HG02571 (cell line): Measurements from ENCODE around the gene BMPR2.
"Not testable (repeated sequence)": the region's sequence is repeated elsewhere in the genome, so short reads cannot be mapped to it uniquely, and the experiment has no call there.

Source experiments
- ATAC-seq: cut with Tn5 transposase; IDR thresholded peaks from one replicate; pipeline ENCODE4 v1.9.1; 2021; ENCODE audit warnings: mild to moderate bottlenecking, moderate library complexity; ENCODE audit not compliant: unreplicated experiment

The BMPR2 gene

GRCh38 chr2:202444000-202444399 is 67.9 kb downstream of the BMPR2 start:
- no peak for ATAC-seq

- ATAC-seq = no peak
Observed at GRCh38 chr2:202449344-202449743, 73.2 kb downstream of the BMPR2 start.

DNA sequence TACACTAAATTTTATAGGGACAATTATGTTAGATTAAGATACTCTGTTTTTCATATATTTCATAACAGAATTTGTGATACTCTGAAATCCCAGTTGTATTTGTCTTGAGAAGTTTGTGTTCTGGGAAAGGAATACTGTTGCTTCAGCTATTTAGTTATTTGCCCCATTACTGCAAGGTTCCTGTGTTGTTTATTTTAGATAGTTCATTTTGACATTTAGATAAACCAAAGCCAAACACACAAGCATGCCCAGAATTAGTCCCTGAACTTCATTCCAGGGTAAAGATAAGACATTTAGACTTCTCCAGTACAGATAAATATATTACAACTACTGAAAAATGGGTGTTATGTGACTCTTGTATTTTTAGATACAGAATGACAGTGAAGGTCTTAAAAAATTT is 74.7 kb downstream of the BMPR2 start:
- no peak for ATAC-seq

GRCh38 chr2:202452744-202453143 is 76.6 kb downstream of the BMPR2 start:
- no peak for ATAC-seq

- no peak for ATAC-seq
Observed at GRCh38 chr2:202454536-202454935, 78.4 kb downstream of the BMPR2 start.

- no peak for ATAC-seq
Observed at GRCh38 chr2:202455114-202455513, 79.0 kb downstream of the BMPR2 start.

GRCh38 chr2:202460119-202460518 is 84.0 kb downstream of the BMPR2 start:
- ATAC-seq = no peak

DNA sequence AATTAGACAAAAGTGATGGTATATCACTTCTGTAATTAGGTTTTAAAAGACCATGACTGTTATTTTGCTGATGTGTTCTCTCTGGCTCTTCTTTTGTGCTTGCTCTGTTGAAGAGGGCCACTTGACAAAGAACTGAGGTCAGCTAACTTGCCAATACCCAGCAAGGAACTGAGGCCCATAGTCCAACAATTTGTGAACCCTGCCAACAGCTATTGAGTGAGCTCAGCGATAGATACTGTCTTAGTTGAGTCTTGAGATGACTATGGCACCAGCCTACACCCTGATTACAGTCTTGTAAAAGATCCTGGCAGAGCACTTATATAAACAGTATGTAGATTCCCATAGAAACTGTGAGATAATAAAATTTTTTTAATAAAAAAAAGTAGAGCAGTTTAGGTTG is 103.0 kb downstream of the BMPR2 start:
- ATAC-seq = no peak

DNA sequence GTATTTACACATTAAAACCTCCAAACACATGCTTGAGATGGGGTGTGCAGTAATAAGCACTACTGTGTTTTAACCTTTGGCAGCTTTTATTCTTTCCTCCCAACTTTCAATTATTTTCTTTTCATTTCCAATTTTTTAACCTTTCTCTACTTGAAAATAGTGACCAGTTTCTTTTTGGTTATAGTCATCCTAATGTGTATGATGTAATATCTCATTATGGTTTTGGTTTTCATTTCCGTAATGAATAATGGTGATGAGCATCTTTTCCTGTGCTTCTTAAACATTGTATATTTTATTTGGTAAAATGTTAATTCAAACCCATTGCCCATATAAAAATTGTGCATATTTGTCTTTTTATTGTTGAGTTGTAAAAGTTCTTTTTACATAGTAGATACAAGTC is 103.5 kb downstream of the BMPR2 start:
- ATAC-seq = no peak

- no peak for ATAC-seq
Observed at GRCh38 chr2:202486351-202486750, 110.2 kb downstream of the BMPR2 start.

DNA sequence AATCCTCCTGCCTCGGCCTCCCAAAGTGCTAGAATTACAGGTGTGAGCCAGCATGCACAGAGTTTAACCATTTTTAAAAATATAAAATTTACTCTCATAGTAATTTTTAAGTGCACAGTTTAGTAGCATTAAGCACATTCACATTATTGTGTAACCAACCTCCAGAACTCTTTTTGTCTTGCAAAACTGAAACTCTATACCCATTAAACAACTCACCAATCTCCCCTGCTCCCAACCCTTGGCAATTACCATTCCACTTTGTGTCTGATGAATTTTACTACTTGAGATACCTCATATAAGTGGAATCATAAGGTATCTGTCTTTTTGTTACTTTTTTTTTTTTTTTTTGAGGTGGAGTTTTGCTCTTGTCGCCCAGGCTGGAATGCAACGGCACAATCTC is 112.5 kb downstream of the BMPR2 start:
- no peak for ATAC-seq

DNA sequence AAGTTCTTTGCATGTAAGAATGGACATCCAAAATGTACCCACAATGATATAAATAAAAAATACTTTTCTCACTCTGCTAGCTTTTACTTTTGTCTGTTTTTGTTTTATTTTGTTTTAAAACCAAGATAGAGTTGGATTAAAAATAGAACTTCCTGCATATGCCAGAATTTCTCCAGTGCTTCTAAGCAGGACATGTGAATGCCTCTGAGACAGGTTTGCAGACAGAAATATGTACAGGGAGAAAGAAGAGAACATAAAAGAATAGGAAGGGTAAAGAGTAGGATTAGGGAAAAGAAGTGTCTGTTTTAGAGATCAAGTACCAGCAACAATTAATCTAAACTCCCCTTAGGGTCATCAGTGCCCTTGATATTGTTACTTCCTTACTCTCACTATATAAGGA is 114.4 kb downstream of the BMPR2 start:
- no peak for ATAC-seq

DNA sequence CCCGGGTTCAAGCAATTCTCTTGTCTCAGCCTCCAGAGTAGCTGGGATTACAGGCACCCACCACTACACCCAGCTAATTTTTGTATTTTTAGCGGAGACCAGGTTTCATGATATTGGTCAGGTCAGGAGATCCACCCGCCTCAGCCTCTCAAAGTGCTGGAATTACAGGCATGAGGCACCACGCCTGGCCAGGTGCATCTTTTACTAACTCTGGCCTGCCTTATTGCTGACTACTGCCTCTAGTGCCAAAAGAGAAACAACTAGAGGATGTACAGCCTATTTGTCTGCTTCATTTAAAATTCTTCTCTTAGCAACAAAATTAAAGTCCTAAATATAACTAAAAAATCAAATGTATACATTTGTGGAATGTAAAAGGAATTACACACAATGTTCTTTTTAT is 115.4 kb downstream of the BMPR2 start:
- no peak for ATAC-seq

DNA sequence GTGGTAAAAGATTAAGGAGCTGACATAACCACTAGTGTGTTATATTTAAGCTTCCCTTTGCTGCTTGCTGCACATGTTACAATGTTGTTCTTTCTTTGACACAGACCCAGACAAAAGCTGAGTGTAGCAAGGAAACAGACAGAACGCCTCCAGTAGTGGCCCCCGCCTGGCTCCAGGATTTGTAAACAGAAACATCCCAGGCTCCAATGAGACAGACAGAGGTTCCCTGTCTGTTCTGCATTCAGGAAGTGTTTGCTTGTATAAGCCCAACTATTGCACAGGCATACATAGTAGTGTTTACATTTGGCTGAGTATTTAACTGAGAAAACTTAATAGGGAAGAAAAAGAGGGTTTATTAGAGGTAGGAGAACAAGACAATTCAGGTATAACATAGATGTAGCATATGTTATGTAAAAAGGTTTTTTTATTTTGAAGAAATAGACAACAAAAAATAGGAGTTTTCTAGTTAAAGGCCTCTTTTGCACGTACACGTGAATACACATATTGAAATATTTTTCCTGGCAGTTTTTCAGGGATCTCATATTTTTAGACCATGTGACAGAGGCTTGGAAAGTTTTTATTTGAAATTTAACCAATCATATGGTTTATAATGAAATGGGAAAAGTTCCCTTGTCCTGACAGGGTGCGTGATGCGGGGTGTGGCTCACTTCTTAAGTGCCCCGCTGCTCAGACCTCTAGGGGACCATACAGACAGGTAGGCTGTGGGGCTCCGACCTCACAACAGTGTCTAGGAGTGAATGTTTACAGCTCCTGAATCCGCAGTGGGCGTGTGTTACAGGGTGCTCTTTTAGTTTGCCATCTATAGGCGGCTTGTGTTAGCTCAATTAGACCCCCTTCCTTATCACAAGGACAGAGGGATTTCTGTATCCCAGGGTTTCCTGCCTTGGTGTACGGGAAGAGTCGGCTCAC is 118.4 kb downstream of the BMPR2 start:
- no peak for ATAC-seq

DNA sequence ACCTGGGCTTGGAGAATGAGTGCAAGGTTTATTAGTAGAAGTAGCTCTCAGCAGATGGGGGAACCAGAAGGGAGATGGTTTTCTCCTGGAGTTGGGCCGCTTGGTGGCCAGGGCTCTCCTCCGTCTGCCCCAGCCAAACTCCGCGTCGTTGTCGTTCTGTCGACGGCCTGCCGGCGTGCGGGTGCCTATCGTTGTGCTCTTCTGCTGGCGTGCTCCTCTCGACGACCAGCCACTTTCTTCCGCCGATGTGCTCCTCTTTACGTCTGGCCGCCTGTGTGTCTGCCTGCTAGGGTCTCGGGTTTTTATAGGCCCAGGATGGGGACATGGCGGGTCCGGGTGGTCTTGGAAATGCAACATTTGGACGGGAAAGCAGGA is 119.1 kb downstream of the BMPR2 start:
- ATAC-seq = no peak

DNA sequence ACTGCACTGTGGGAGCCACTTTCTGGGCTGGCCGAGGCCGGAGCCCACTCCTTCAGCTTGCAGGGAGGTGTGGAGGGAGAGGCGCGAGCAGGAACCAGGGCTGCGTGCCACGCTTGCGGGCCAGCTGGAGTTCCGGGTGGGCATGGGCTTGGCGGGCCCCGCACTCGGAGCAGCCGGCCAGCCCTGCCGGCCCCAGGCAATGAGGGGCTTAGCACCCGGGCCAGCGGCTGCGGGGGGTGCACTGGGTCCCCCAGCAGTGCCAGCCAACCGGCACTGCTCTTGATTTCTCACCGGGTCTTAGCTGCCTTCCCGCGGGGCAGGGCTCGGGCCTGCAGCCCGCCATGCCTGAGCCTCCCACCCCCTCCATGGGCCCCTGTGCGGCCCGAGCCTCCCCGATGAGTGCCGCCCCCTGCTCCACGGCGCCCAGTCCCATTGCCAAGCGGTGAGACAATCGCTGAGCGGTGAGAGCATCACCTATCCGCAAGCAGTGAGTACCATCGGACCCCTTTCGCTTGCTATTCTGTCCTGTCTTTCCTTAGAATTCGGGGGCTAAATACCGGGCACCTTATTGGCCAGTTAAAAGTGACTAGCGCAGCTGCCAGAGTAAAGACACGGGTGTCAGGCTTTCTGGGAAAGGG is 120.8 kb downstream of the BMPR2 start:
- ATAC-seq = not testable (repeated sequence)

DNA sequence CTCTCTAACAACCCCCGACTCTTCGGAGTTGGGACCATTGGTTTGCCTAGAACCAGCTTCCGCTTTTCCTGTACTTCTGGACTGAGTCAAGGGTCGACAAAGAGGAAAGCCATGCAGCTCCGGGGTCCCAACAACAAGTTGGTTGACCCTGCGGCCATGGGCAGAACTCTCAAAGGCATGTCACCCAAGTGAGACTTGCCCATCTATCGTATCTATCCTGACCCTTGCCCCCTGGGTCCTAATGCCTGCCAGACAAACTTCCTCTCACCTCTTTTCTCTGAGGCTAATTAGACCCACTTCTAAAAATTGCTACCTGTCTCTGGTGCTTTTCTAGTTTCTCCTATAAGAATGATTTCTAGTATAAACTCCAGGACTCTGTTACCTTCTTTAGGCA is 121.3 kb downstream of the BMPR2 start:
- ATAC-seq = not testable (repeated sequence)

DNA sequence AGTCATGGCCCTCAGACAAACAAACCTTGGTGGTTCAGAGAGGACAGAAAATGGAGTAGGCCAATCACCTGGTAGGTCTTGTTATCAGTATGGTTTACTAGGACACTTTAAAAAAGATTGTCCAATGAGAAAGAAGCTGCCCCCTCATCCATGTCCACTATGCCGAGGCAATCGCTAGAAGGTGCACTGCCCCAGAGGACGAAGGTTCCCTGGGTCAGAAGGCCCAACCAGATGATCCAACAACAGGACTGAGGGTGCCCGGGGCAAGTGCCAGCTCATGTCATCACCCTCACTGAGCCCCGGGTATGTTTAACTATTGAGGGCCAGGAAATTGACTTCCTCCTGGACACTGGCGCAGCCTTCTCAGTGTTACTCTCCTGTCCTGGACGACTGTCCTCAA is 123.7 kb downstream of the BMPR2 start:
- ATAC-seq = not testable (repeated sequence)

GRCh38 chr2:202503276-202503675 is 127.1 kb downstream of the BMPR2 start:
- ATAC-seq = not testable (repeated sequence)

- ATAC-seq = no peak
Observed at GRCh38 chr2:202508686-202509085, 132.6 kb downstream of the BMPR2 start.

DNA sequence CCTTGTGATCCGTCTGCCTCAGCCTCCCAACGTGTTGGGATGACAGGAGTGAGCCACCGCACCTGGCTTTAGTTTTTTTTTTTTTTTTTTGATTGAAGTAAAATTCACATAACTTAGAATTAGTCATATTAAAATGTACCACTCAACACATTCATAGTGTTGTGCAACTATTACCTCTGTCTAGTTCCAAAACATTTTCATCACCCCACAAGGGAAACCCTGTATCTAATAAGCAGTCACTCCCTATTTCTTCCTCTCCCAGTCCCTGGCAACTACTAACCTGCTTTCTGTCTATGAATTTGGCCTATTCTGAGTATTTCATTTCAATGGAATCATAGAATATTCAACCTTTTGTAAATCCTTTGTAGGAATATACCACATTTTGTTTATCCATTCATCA is 134.8 kb downstream of the BMPR2 start:
- ATAC-seq = no peak

DNA sequence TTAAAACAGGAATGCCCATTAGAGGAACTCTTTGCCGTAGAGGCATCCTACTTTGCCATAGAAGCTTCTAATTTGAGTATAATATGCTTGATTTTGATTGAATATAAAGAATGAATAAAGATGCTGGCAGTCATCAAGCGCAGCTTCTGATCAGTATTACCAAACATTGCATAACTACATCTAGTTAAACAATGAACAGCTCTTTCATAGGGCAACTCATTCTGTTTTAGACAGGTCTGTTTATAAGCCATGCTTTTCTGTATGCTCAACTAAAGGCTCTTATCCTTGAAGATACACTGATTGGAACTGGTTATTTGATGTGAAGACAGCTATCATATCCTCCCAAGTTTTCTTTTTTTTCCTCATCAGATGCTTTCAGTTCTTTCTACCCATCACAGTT is 136.0 kb downstream of the BMPR2 start:
- ATAC-seq = no peak
